H9 (cell line): Measurements from ENCODE around the gene MORF4L1. TPM values are rescaled to one million over a fixed set of nuclear protein-coding genes. Genes with fewer than 3 reads are reported as not detected.

ENCODE experiments used
- DNase-seq: peaks from one replicate; pipeline ENCODE4 v3.0.0-alpha.2; 2017
- H2AFZ ChIP-seq: one replicate; pipeline ENCODE4 v1.6.1; 2013; ENCODE audit warnings: mild to moderate bottlenecking, low read length, control low read depth, moderate library complexity
- H2AK5ac ChIP-seq: 2 replicates; pipeline ENCODE4 v1.6.1; 2013; ENCODE audit warnings: low read length, control low read depth, mixed read lengths; ENCODE audit not compliant: insufficient read length
- H2BK120ac ChIP-seq: one replicate; pipeline ENCODE4 v1.6.1; 2013; ENCODE audit warnings: low read depth, mild to moderate bottlenecking, low read length, control low read depth, inconsistent platforms; ENCODE audit not compliant: poor library complexity, severe bottlenecking
- H2BK12ac ChIP-seq: 2 replicates; pipeline ENCODE4 v1.6.1; 2013; ENCODE audit warnings: low read length, control low read depth, mixed read lengths, low read depth; ENCODE audit not compliant: insufficient read length
- H2BK15ac ChIP-seq: 2 replicates; pipeline ENCODE4 v1.6.1; 2013; ENCODE audit warnings: low read depth, low read length, control low read depth
- H2BK20ac ChIP-seq: one replicate; pipeline ENCODE4 v1.6.1; 2013; ENCODE audit warnings: low read depth, mild to moderate bottlenecking, low read length, control low read depth, inconsistent platforms; ENCODE audit not compliant: poor library complexity, severe bottlenecking
- H2BK5ac ChIP-seq: 2 replicates; pipeline ENCODE4 v1.6.1; 2013; ENCODE audit warnings: low read length, control low read depth, mixed read lengths; ENCODE audit not compliant: insufficient read length
- H3K14ac ChIP-seq: 2 replicates; pipeline ENCODE4 v1.6.1; 2013; ENCODE audit warnings: low read length, control low read depth; ENCODE audit not compliant: insufficient read depth
- H3K18ac ChIP-seq: 2 replicates; pipeline ENCODE4 v1.6.1; 2013; ENCODE audit warnings: low read depth, mild to moderate bottlenecking, mixed read lengths, low read length, control low read depth; ENCODE audit not compliant: insufficient read length
- H3K23ac ChIP-seq: 2 replicates; pipeline ENCODE4 v1.6.1; 2013; ENCODE audit warnings: low read length, control low read depth, mixed read lengths, low read depth; ENCODE audit not compliant: insufficient read length
- H3K23me2 ChIP-seq: 2 replicates; pipeline ENCODE4 v1.6.1; 2013; ENCODE audit warnings: low read depth, mild to moderate bottlenecking, mixed read lengths, low read length, control low read depth; ENCODE audit not compliant: insufficient read length, poor library complexity, severe bottlenecking
- H3K27ac ChIP-seq: 2 replicates; pipeline ENCODE4 v1.5.1; 2013; ENCODE audit warnings: low read length, control low read depth, mixed read lengths, low read depth; ENCODE audit not compliant: insufficient read length
- H3K27me3 ChIP-seq: 2 replicates; pipeline ENCODE4 v1.6.1; 2013; ENCODE audit warnings: low read length, control low read depth, inconsistent platforms; ENCODE audit not compliant: insufficient read depth
- H3K4ac ChIP-seq: 2 replicates; pipeline ENCODE4 v1.6.1; 2013; ENCODE audit warnings: low read depth, mild to moderate bottlenecking, control low read depth, inconsistent platforms, low read length, moderate library complexity
- H3K4me1 ChIP-seq: 2 replicates; pipeline ENCODE4 v1.6.1; 2013; ENCODE audit warnings: low read length, control low read depth, inconsistent platforms; ENCODE audit not compliant: insufficient read depth
- H3K4me2 ChIP-seq: 2 replicates; pipeline ENCODE4 v1.6.1; 2013; ENCODE audit warnings: low read length, control low read depth, mixed read lengths; ENCODE audit not compliant: insufficient read length, insufficient read depth
- H3K56ac ChIP-seq: 2 replicates; pipeline ENCODE4 v1.6.1; 2013; ENCODE audit warnings: low read depth, mild to moderate bottlenecking, mixed read lengths, low read length, control low read depth; ENCODE audit not compliant: insufficient read length
- H3K79me1 ChIP-seq: 2 replicates; pipeline ENCODE4 v1.6.1; 2013; ENCODE audit warnings: low read depth, mild to moderate bottlenecking, moderate library complexity, low read length, control low read depth, inconsistent platforms; ENCODE audit not compliant: insufficient read depth, poor library complexity, severe bottlenecking
- H3K79me2 ChIP-seq: 2 replicates; pipeline ENCODE4 v1.6.1; 2013; ENCODE audit warnings: low read length, control low read depth, inconsistent platforms; ENCODE audit not compliant: insufficient read depth
- H3K9ac ChIP-seq: 2 replicates; pipeline ENCODE4 v1.6.1; 2013; ENCODE audit warnings: low read length, control low read depth, mixed read lengths; ENCODE audit not compliant: insufficient read length; ENCODE audit errors: extremely low read depth
- H3K9me3 ChIP-seq: one replicate; pipeline ENCODE4 v1.6.1; 2013; ENCODE audit warnings: low read depth, low read length, inconsistent platforms; ENCODE audit not compliant: control insufficient read depth
- H3T11ph ChIP-seq: one replicate; pipeline ENCODE4 v1.6.1; 2013; ENCODE audit warnings: mild to moderate bottlenecking, low read length, control low read depth, inconsistent platforms
- H4K20me1 ChIP-seq: one replicate; pipeline ENCODE4 v1.6.1; 2013; ENCODE audit not compliant: control insufficient read depth, insufficient read length, insufficient read depth
- H4K5ac ChIP-seq: 2 replicates; pipeline ENCODE4 v1.6.1; 2013; ENCODE audit warnings: low read depth, mild to moderate bottlenecking, mixed read lengths, low read length, control low read depth; ENCODE audit not compliant: insufficient read length
- H4K8ac ChIP-seq: replicated peaks from 2 replicates; pipeline ENCODE4 v1.6.1; 2013; ENCODE audit warnings: low read length, control low read depth, mixed read lengths, low read depth; ENCODE audit not compliant: insufficient read length
- H4K91ac ChIP-seq: 2 replicates; pipeline ENCODE4 v1.6.1; 2013; ENCODE audit warnings: low read depth, mild to moderate bottlenecking, moderate library complexity, mixed read lengths, low read length, control low read depth; ENCODE audit not compliant: insufficient read length
- H3K27ac Mint-ChIP-seq, 3 experiments: 2 replicates in 2 of 3; 3 replicates in 1 of 3; pipeline ENCODE4 v1.8.0; 2020 to 2021; ENCODE audit warnings: mixed read lengths in 3 of 3, mild to moderate bottlenecking in 1 of 3, moderate library complexity in 1 of 3
- H3K27me3 Mint-ChIP-seq: 2 replicates; pipeline ENCODE4 v1.8.0; 2021; ENCODE audit warnings: low read depth, mild to moderate bottlenecking, moderate library complexity, mixed read lengths
- H3K36me3 Mint-ChIP-seq, 3 experiments: 2 replicates in 2 of 3; 3 replicates in 1 of 3; pipeline ENCODE4 v1.8.0; 2020 to 2021; ENCODE audit warnings: low read depth in 3 of 3, mixed read lengths in 3 of 3; ENCODE audit not compliant: insufficient read depth in 1 of 3
- H3K4me1 Mint-ChIP-seq, 2 experiments: 2 replicates each; pipeline ENCODE4 v1.8.0; 2020; ENCODE audit warnings: mixed read lengths in 2 of 2
- H3K4me3 Mint-ChIP-seq, 2 experiments: 2 replicates in 1 of 2; 3 replicates in 1 of 2; pipeline ENCODE4 v1.8.0; 2020 to 2021; ENCODE audit warnings: mild to moderate bottlenecking in 2 of 2, mixed read lengths in 2 of 2, moderate library complexity in 1 of 2
- H3K9me3 Mint-ChIP-seq, 2 experiments: 2 replicates in 1 of 2; 3 replicates in 1 of 2; pipeline ENCODE4 v1.8.0; 2020; ENCODE audit warnings: mild to moderate bottlenecking in 2 of 2, mixed read lengths in 2 of 2, moderate library complexity in 1 of 2
- CTCF ChIP-seq: fragments of 200-600 bp; sonication (generic); conservative IDR thresholded peaks from 3 replicates; pipeline ENCODE4 v1.8.0; 2021; ENCODE audit warnings: antibody characterized with exemption, mild to moderate bottlenecking
- WGBS: extraction: QIAGEN DNeasy Blood & Tissue Kit; methylation state at CpG from one replicate; pipeline ENCODE4 v1.1.7; 2013; ENCODE audit warnings: missing lambda C conversion rate, low lambda C conversion rate, mixed read lengths; ENCODE audit not compliant: insufficient read length; ENCODE audit errors: extremely low coverage; 5-methylcytosine and 5-hydroxymethylcytosine counted together
- total RNA-seq: library from RNA; stranded (reverse); gene quantifications from 2 replicates; pipeline ENCODE4 v1.2.1, GENCODE V29; 2021

Gene MORF4L1
- total RNA-seq, 1 experiment from 2014 or later: 544 TPM

- Histone ChIP-seq H4K91ac (no peak overlapping the region), H2BK5ac (no peak overlapping the region), H3T11ph (no peak overlapping the region), H3K23me2 (no peaks in the 10 kb centered on the region), H2AK5ac (no peak overlapping the region), H2AFZ (no peak overlapping the region), H3K27me3 (no peaks in the 10 kb centered on the region), H3K14ac (no peak overlapping the region), H4K5ac (no peak overlapping the region), H3K9me3 (no peaks in the 10 kb centered on the region), H3K9ac (no peak overlapping the region), H4K8ac (no peak overlapping the region), H3K79me1 (no peaks in the 10 kb centered on the region), H3K18ac (no peak overlapping the region), H3K79me2 (no peaks in the 10 kb centered on the region), H2BK12ac (no peak overlapping the region), H3K27ac (no peak overlapping the region), H2BK15ac (no peak overlapping the region), H2BK120ac (no peak overlapping the region), H3K4me2 (no peak overlapping the region), H2BK20ac (no peak overlapping the region), H3K4ac (no peak overlapping the region), H4K20me1 (no peaks in the 10 kb centered on the region), H3K56ac (no peak overlapping the region), H3K23ac (no peak overlapping the region), H3K4me1 (no peaks in the 10 kb centered on the region)
- no peak for DNase-seq
- Mint-ChIP-seq H3K4me1 (no peaks in the 10 kb centered on the region), H3K9me3 (no peaks in the 10 kb centered on the region), H3K4me3 (no peak overlapping the region), H3K36me3 (peaks cover 18 to 45% (median 30%) of the 10 kb centered on the region in 3 experiments), H3K27ac (peak overlapping the region in 1 of 3 experiments; percentile 11; a peak in 1 of 7 replicates), H3K27me3 (no peaks in the 10 kb centered on the region)
- no CpG with 5 or more reads among the region's 14 CpGs for WGBS
- TF ChIP-seq CTCF: no peak
Observed at GRCh38 chr15:78921940-78922339, 49.2 kb downstream of the MORF4L1 start.
